Heart left ventricle (tissue), 13 donors: ENCODE measurements around the gene MIPOL1.

Source experiments
- CTCF ChIP-seq, 12 donors: fragments of 200-600 bp; sonication (generic) in 4 of 12; IDR thresholded peaks; one replicate each; pipeline versions ENCODE4 v1.5.0 to v1.8.0; 2018 to 2022; ENCODE audit warnings: antibody characterized with exemption in 12 of 12, mild to moderate bottlenecking in 5 of 12
- POLR2A ChIP-seq, 2 donors: fragments of 450-650 bp; IDR thresholded peaks; one replicate each; pipeline ENCODE4 v1.6.1; 2017; ENCODE audit warnings: antibody characterized with exemption in 2 of 2, mild to moderate bottlenecking in 2 of 2, moderate library complexity in 2 of 2
- donor health status: ischemic (EF 13 %, LVEDD 7.1; RV severe dilation, severe dysfunction).
- donor health status: DM: no; HTN: yes; CAD: no.
- donor health status: DM: no; HTN: no; CAD: no.
- donor health status: ischemic (EF 25% LVEDD 6.9; RV normal size, moderate dysfunction).
- donor health status: ischemic (EF 25% LVEDD 5.7; RV mildly dilated, moderate dysfunction).
- donor health status: ischemic (EF 35%, LVEDD 5.7; RV mildly dilated, moderate dysfunction).
- donor health status: nonischemic (EF 11% LVEDD 7.7; RV severe dilation, severe dysfunction).
- donor health status: DM: yes; HTN: yes; CAD: no.
- donor health status: PGD.
- donor health status: ischemic (EF 29% LVEDD 5.4; RV normal size, mild dysfunction).
- donor health status: nonischemic (EF 23%, LVEDD 6.1; RV moderate dilation, normal function).

GRCh38 chr14:37289688-37290087 lies 92.0 kb downstream of the MIPOL1 start:
- TF ChIP-seq CTCF (IDR thresholded peaks at IDR 0.05) (no peak), POLR2A (IDR thresholded peaks at IDR 0.05) (no peak)
